DND-41 (cell line): Measurements from ENCODE around the gene ITGB5.
"Not testable (repeated sequence)": the region's sequence is repeated elsewhere in the genome, so short reads cannot be mapped to it uniquely, and the experiment has no call there.

ENCODE experiments used
- EZH2 ChIP-seq: IDR thresholded peaks from 3 replicates; pipeline ENCODE4 v1.6.1; 2012; ENCODE audit warnings: borderline replicate concordance, low read depth, mild to moderate bottlenecking, moderate library complexity, low read length, inconsistent platforms; ENCODE audit not compliant: severe bottlenecking
- TF ChIP-seq, protein P1 (sequence below): IDR thresholded peaks from 2 replicates; pipeline ENCODE4 v1.5.1; 2012; ENCODE audit warnings: borderline replicate concordance, low read length, moderate library complexity, mild to moderate bottlenecking; ENCODE audit not compliant: poor library complexity, severe bottlenecking; ENCODE audit errors: extremely low read depth

DNA sequence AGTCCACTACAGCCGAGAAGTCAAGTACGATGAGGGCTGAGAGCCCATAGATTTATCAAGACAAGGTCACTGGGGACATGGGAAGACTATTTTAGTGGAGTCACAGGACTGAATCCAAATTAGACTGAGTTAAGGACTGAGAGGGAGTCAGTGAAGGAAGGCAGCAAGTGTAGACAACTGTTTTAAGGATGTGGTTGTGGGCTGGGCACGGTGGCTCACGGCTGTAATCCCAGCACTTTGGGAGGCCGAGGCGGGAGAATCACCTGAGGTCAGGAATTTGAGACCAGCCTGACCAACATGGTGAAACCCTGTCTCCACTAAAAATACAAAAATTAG, 104.8 kb downstream of the ITGB5 start:
- TF ChIP-seq, protein P1, sequence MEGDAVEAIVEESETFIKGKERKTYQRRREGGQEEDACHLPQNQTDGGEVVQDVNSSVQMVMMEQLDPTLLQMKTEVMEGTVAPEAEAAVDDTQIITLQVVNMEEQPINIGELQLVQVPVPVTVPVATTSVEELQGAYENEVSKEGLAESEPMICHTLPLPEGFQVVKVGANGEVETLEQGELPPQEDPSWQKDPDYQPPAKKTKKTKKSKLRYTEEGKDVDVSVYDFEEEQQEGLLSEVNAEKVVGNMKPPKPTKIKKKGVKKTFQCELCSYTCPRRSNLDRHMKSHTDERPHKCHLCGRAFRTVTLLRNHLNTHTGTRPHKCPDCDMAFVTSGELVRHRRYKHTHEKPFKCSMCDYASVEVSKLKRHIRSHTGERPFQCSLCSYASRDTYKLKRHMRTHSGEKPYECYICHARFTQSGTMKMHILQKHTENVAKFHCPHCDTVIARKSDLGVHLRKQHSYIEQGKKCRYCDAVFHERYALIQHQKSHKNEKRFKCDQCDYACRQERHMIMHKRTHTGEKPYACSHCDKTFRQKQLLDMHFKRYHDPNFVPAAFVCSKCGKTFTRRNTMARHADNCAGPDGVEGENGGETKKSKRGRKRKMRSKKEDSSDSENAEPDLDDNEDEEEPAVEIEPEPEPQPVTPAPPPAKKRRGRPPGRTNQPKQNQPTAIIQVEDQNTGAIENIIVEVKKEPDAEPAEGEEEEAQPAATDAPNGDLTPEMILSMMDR, result not testable (repeated sequence)
- TF ChIP-seq EZH2, result not testable (repeated sequence)
